ENCODE data around the gene TGM3. TPM values are rescaled to one million over a fixed set of nuclear protein-coding genes. Genes with fewer than 3 reads are reported as not detected.

The TGM3 gene
- total and polyA plus RNA-seq, 2 experiments from 2014 or later, result 0.08 TPM; not detected in 1

DNA sequence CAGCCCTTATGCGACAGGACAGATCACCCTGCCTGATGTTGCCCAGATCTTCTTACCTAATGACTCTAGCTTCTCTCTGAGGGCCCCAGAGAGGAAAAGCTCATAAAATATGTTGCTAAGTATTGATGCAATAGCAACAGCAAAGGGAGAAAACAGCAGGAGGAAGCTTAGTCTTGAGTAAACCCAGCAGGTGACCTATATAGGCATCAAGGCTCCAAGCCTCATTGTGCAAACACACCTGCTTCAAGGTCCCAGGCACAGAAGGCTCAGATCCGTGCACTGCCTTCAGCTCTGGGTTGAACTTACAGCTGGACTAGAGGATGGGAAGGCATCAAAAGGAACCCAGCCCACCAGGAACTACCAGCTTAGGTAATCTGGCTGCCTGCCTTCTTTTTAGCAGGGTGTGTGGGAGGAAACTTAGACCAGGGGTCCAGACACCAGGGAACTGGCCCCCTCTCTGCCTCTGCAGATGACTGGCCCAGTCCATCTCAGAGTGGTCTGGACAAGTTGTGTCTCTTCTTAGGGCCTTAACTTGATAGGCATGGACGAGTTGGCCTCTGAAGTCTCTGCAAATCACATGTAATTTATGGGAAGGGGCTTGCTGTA, 34.4 kb downstream of the TGM3 start (continued):
- TF ChIP-seq REST (IDR thresholded peaks at IDR 0.05; ENCODE audit: unreplicated experiment) (no peak), EZH2phosphoT487 (IDR thresholded peaks at IDR 0.05; ENCODE audit: unreplicated experiment) (no peak), ZNF331 (CRISPR knock-in tag; IDR thresholded peaks at IDR 0.05; ENCODE audit: low read depth) (no peak), ZNF114 (CRISPR knock-in tag; IDR thresholded peaks at IDR 0.05) (no peak)

GRCh38 chr20:2331106-2331505, 35.3 kb downstream of the TGM3 start:
- H3K79me2 ChIP-seq (replicated peaks; ENCODE audit: insufficient read depth), result no peaks in the 10 kb centered on the region
- no peak for DNase-seq (ENCODE audit: low spot score)

More at GRCh38 chr20:2331106-2331505, 35.3 kb downstream of the TGM3 start:
- no peak overlapping the region for H2AFZ ChIP-seq
- no peaks in the 10 kb centered on the region for H4K20me1 ChIP-seq (replicated peaks; ENCODE audit: insufficient read depth)
- no peak for ATAC-seq
- Mint-ChIP-seq H3K9me3 (no peaks in the 10 kb centered on the region), H3K27ac (no peak overlapping the region), H3K4me3 (no peak overlapping the region), H3K27me3 (ENCODE audit: insufficient read depth, low read depth, poor library complexity) (peaks cover 11% of the 10 kb centered on the region), H3K36me3 (ENCODE audit: low read depth) (no peaks in the 10 kb centered on the region), H3K4me1 (peaks cover 11% of the 10 kb centered on the region)
- H3K9me2 ChIP-seq (ENCODE audit: insufficient read depth), result 0 out of 2 replicates have a peak, but pooled peaks cover 6% of the 10 kb centered on the region
- H3K27me3 ChIP-seq (ENCODE audit: insufficient read depth), result no peaks in the 10 kb centered on the region
- H3K4me3 ChIP-seq, result no peak overlapping the region
- H3K4me2 ChIP-seq, result no peak overlapping the region
- no peaks in the 10 kb centered on the region for H3K36me3 ChIP-seq (ENCODE audit: insufficient read depth)
- H3F3A ChIP-seq (replicated peaks; ENCODE audit: low read depth), result no peaks in the 10 kb centered on the region
- H3K4me1 ChIP-seq (ENCODE audit: insufficient read depth), result no peaks in the 10 kb centered on the region
- no peak for TF ChIP-seq ZNF331 (CRISPR knock-in tag; IDR thresholded peaks at IDR 0.05; ENCODE audit: low read depth)
- TF ChIP-seq, protein P1, sequence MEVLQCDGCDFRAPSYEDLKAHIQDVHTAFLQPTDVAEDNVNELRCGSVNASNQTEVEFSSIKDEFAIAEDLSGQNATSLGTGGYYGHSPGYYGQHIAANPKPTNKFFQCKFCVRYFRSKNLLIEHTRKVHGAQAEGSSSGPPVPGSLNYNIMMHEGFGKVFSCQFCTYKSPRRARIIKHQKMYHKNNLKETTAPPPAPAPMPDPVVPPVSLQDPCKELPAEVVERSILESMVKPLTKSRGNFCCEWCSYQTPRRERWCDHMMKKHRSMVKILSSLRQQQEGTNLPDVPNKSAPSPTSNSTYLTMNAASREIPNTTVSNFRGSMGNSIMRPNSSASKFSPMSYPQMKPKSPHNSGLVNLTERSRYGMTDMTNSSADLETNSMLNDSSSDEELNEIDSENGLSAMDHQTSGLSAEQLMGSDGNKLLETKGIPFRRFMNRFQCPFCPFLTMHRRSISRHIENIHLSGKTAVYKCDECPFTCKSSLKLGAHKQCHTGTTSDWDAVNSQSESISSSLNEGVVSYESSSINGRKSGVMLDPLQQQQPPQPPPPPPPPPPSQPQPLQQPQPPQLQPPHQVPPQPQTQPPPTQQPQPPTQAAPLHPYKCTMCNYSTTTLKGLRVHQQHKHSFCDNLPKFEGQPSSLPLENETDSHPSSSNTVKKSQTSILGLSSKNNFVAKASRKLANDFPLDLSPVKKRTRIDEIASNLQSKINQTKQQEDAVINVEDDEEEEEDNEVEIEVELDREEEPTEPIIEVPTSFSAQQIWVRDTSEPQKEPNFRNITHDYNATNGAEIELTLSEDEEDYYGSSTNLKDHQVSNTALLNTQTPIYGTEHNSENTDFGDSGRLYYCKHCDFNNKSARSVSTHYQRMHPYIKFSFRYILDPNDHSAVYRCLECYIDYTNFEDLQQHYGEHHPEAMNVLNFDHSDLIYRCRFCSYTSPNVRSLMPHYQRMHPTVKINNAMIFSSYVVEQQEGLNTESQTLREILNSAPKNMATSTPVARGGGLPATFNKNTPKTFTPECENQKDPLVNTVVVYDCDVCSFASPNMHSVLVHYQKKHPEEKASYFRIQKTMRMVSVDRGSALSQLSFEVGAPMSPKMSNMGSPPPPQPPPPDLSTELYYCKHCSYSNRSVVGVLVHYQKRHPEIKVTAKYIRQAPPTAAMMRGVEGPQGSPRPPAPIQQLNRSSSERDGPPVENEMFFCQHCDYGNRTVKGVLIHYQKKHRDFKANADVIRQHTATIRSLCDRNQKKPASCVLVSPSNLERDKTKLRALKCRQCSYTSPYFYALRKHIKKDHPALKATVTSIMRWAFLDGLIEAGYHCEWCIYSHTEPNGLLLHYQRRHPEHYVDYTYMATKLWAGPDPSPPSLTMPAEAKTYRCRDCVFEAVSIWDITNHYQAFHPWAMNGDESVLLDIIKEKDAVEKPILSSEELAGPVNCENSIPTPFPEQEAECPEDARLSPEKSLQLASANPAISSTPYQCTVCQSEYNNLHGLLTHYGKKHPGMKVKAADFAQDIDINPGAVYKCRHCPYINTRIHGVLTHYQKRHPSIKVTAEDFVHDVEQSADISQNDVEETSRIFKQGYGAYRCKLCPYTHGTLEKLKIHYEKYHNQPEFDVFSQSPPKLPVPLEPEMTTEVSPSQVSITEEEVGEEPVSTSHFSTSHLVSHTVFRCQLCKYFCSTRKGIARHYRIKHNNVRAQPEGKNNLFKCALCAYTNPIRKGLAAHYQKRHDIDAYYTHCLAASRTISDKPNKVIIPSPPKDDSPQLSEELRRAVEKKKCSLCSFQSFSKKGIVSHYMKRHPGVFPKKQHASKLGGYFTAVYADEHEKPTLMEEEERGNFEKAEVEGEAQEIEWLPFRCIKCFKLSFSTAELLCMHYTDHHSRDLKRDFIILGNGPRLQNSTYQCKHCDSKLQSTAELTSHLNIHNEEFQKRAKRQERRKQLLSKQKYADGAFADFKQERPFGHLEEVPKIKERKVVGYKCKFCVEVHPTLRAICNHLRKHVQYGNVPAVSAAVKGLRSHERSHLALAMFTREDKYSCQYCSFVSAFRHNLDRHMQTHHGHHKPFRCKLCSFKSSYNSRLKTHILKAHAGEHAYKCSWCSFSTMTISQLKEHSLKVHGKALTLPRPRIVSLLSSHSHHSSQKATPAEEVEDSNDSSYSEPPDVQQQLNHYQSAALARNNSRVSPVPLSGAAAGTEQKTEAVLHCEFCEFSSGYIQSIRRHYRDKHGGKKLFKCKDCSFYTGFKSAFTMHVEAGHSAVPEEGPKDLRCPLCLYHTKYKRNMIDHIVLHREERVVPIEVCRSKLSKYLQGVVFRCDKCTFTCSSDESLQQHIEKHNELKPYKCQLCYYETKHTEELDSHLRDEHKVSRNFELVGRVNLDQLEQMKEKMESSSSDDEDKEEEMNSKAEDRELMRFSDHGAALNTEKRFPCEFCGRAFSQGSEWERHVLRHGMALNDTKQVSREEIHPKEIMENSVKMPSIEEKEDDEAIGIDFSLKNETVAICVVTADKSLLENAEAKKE (CRISPR knock-in tag; IDR thresholded peaks at IDR 0.05), result no peak
- TF ChIP-seq STAT1 (IDR thresholded peaks at IDR 0.05; ENCODE audit: unreplicated experiment), result no peak
- TF ChIP-seq POLR2AphosphoS5 (IDR thresholded peaks at IDR 0.05; ENCODE audit: low read depth), result no peak
- TF ChIP-seq, protein P2, sequence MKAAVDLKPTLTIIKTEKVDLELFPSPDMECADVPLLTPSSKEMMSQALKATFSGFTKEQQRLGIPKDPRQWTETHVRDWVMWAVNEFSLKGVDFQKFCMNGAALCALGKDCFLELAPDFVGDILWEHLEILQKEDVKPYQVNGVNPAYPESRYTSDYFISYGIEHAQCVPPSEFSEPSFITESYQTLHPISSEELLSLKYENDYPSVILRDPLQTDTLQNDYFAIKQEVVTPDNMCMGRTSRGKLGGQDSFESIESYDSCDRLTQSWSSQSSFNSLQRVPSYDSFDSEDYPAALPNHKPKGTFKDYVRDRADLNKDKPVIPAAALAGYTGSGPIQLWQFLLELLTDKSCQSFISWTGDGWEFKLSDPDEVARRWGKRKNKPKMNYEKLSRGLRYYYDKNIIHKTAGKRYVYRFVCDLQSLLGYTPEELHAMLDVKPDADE (IDR thresholded peaks at IDR 0.05), result no peak
- no peak for TF ChIP-seq REST (IDR thresholded peaks at IDR 0.05; ENCODE audit: unreplicated experiment)
- TF ChIP-seq EZH2 (IDR thresholded peaks at IDR 0.05; ENCODE audit: low read depth, unreplicated experiment), result no peak
- TF ChIP-seq EZH2phosphoT487 (IDR thresholded peaks at IDR 0.05; ENCODE audit: unreplicated experiment), result no peak
- TF ChIP-seq CREB1 (CRISPR knock-in tag; IDR thresholded peaks at IDR 0.05; ENCODE audit: low read depth), result no peak
- no peak overlapping the region for H3K27ac ChIP-seq (ENCODE audit: low read depth)
